ENCODE data around the gene GALNT9. TPM values are rescaled to one million over a fixed set of nuclear protein-coding genes. Genes with fewer than 3 reads are reported as not detected.

The GALNT9 gene
- total RNA-seq, 1 donor from 2014 or later: 2.1 TPM

DNA sequence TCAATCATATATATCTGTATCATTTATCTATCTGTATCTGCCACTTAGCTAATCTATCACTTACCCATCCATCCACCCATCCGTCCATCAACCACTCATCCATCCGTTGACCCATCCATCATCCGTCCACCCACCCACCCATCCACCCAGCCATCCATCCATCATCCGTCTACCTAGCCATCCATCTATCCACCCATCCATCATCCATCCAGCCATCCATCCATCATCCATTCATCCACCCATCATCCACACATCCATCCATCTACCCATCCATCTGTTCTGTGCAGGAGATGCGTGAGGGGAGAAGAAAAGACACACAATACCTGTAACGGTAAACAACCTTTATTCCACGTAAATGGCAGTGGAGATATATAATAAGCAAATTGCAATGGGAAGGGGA is 165.0 kb downstream of the GALNT9 start:
- peaks cover 6% of the 10 kb centered on the region for H3K9me3 ChIP-seq (ENCODE audit: insufficient read depth, low read depth, low read length)
- no peaks in the 10 kb centered on the region for H3K4me1 Mint-ChIP-seq (ENCODE audit: low read depth, unreplicated experiment)
- H4K20me1 ChIP-seq (ENCODE audit: insufficient read depth, low read length): peaks cover 20% of the 10 kb centered on the region
- H3K36me3 Mint-ChIP-seq (ENCODE audit: low read depth, unreplicated experiment): peaks cover 3% of the 10 kb centered on the region
- no peak overlapping the region for H3K27ac ChIP-seq (ENCODE audit: low read depth, low read length)
- H3K27me3 Mint-ChIP-seq (ENCODE audit: low read depth, unreplicated experiment): peaks cover 29% of the 10 kb centered on the region
- DNase-seq (ENCODE audit: low read depth): no peak
- H3K4me1 ChIP-seq (ENCODE audit: insufficient read depth, low read length): peaks cover 11% of the 10 kb centered on the region
- H3K4me2 ChIP-seq (ENCODE audit: low read length): no peak overlapping the region
- peaks cover 5% of the 10 kb centered on the region for H3K9me3 Mint-ChIP-seq (ENCODE audit: unreplicated experiment)
- H3K36me3 ChIP-seq (ENCODE audit: insufficient read depth, low read length): no peaks in the 10 kb centered on the region
- TF ChIP-seq, protein P1, sequence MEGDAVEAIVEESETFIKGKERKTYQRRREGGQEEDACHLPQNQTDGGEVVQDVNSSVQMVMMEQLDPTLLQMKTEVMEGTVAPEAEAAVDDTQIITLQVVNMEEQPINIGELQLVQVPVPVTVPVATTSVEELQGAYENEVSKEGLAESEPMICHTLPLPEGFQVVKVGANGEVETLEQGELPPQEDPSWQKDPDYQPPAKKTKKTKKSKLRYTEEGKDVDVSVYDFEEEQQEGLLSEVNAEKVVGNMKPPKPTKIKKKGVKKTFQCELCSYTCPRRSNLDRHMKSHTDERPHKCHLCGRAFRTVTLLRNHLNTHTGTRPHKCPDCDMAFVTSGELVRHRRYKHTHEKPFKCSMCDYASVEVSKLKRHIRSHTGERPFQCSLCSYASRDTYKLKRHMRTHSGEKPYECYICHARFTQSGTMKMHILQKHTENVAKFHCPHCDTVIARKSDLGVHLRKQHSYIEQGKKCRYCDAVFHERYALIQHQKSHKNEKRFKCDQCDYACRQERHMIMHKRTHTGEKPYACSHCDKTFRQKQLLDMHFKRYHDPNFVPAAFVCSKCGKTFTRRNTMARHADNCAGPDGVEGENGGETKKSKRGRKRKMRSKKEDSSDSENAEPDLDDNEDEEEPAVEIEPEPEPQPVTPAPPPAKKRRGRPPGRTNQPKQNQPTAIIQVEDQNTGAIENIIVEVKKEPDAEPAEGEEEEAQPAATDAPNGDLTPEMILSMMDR (IDR thresholded peaks at IDR 0.05; ENCODE audit: insufficient read depth, low read depth, low read length): no peak
- TF ChIP-seq EZH2 (IDR thresholded peaks at IDR 0.05; ENCODE audit: insufficient read depth, low read length): no peak
- no peak overlapping the region for H3K27ac Mint-ChIP-seq (ENCODE audit: unreplicated experiment)
- FAIRE-seq: no peak
- H3K4me3 ChIP-seq (ENCODE audit: insufficient read depth, low read depth, low read length): no peak overlapping the region
- H3K4me3 Mint-ChIP-seq (ENCODE audit: unreplicated experiment): no peak overlapping the region
- no peak overlapping the region for H2AFZ ChIP-seq (ENCODE audit: low read depth, low read length)
- peaks cover 2% of the 10 kb centered on the region for H3K27me3 ChIP-seq (ENCODE audit: insufficient read depth, low read length)
- H3K79me2 ChIP-seq (ENCODE audit: insufficient read depth, low read length): no peaks in the 10 kb centered on the region
- no peak overlapping the region for H3K9ac ChIP-seq (ENCODE audit: low read length)

DNA sequence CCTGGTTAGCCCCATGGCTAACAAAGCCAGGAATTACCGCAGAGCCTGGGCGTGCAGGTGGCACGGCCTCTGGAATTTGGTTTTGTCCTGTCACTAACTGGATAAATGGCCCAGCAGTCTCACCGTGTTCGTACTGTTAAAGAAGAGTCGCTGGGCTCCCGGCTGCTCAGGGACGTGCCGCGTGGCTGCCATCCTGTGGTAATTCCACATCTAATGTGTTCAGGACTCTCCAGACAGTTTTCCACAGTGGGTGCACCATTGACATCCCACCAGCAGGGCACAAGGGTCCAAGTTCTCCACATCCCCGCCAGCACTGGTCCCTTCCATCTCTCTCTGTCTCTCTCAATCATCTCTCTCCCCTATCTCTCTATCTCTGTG is 165.5 kb downstream of the GALNT9 start:
- no peak overlapping the region for H3K27ac ChIP-seq (ENCODE audit: low read depth, low read length)
- H3K4me3 ChIP-seq (ENCODE audit: insufficient read depth, low read depth, low read length): no peak overlapping the region
- no peak for DNase-seq (ENCODE audit: low read depth)
- peaks cover 2% of the 10 kb centered on the region for H3K27me3 ChIP-seq (ENCODE audit: insufficient read depth, low read length)
- no peaks in the 10 kb centered on the region for H3K79me2 ChIP-seq (ENCODE audit: insufficient read depth, low read length)
- Mint-ChIP-seq H3K4me3 (ENCODE audit: unreplicated experiment) (no peak overlapping the region), H3K9me3 (ENCODE audit: unreplicated experiment) (peaks cover 5% of the 10 kb centered on the region), H3K27ac (ENCODE audit: unreplicated experiment) (no peak overlapping the region), H3K4me1 (ENCODE audit: low read depth, unreplicated experiment) (no peaks in the 10 kb centered on the region), H3K27me3 (ENCODE audit: low read depth, unreplicated experiment) (peaks cover 29% of the 10 kb centered on the region), H3K36me3 (ENCODE audit: low read depth, unreplicated experiment) (peaks cover 3% of the 10 kb centered on the region)
- no peak overlapping the region for H3K4me2 ChIP-seq (ENCODE audit: low read length)
- H3K4me1 ChIP-seq (ENCODE audit: insufficient read depth, low read length): peaks cover 11% of the 10 kb centered on the region
- no peak for FAIRE-seq
- no peaks in the 10 kb centered on the region for H3K36me3 ChIP-seq (ENCODE audit: insufficient read depth, low read length)
- H4K20me1 ChIP-seq (ENCODE audit: insufficient read depth, low read length): peaks cover 20% of the 10 kb centered on the region
- TF ChIP-seq, protein P1 (IDR thresholded peaks at IDR 0.05; ENCODE audit: insufficient read depth, low read depth, low read length): no peak
- no peak for TF ChIP-seq EZH2 (IDR thresholded peaks at IDR 0.05; ENCODE audit: insufficient read depth, low read length)
- H2AFZ ChIP-seq (ENCODE audit: low read depth, low read length): no peak overlapping the region
- peaks cover 6% of the 10 kb centered on the region for H3K9me3 ChIP-seq (ENCODE audit: insufficient read depth, low read depth, low read length)
- no peak overlapping the region for H3K9ac ChIP-seq (ENCODE audit: low read length)

DNA sequence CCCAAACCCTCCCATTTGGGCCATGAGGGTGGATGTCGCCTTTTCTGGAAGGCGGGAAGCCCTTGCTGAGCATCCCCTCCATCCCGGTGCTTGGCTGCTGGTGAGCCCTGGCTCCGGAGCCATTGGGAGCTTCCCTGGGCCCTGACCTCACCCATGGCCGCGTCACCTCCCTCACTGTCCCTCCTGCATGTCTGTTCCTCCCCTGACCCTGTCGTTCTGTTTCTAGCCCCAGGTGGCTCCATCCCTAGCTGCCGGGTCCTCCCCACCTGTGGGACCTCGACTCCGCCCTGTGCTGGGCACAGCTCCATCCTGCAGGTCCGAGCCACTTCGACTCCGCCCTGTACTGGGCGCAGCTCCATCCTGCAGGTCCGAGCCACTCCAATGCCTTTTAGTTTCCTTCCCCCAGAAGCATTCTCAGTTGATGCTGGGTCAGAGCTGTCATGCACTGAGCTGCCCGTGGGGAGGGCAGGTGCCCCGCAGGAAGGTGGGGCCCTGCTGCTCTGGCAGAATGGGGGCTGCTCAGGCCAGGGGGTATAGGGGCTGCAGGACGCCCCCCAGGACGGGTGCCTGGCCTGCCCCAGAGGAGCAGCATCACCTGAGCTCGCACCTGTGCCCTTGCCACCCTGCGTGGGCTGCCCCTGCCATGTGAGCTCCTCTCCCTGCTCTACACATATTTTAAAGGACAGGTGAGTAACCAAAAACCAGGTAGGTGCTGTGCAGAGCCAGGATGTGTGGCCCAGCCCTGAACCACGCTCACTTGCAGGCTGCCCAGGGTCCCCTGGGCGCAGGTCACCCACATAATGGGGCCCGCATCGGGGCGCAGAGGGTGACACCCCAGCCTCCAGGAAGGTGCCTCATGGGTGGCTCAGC is 166.1 kb downstream of the GALNT9 start:
- no peak for FAIRE-seq
- peaks cover 29% of the 10 kb centered on the region for H3K27me3 Mint-ChIP-seq (ENCODE audit: low read depth, unreplicated experiment)

More for the DNA sequence above, 166.1 kb downstream of the GALNT9 start:
- H3K36me3 Mint-ChIP-seq (ENCODE audit: low read depth, unreplicated experiment): peaks cover 3% of the 10 kb centered on the region
- H3K36me3 ChIP-seq (ENCODE audit: insufficient read depth, low read length): no peaks in the 10 kb centered on the region
- no peak overlapping the region for H3K4me3 ChIP-seq (ENCODE audit: insufficient read depth, low read depth, low read length)
- H3K4me1 Mint-ChIP-seq (ENCODE audit: low read depth, unreplicated experiment): no peaks in the 10 kb centered on the region
- peaks cover 20% of the 10 kb centered on the region for H4K20me1 ChIP-seq (ENCODE audit: insufficient read depth, low read length)
- no peak overlapping the region for H3K4me3 Mint-ChIP-seq (ENCODE audit: unreplicated experiment)
- H3K4me1 ChIP-seq (ENCODE audit: insufficient read depth, low read length): peaks cover 11% of the 10 kb centered on the region
- H2AFZ ChIP-seq (ENCODE audit: low read depth, low read length): no peak overlapping the region
- H3K9ac ChIP-seq (ENCODE audit: low read length): no peak overlapping the region
- peak overlapping the region; percentile 51 for H3K4me2 ChIP-seq (ENCODE audit: low read length)
- TF ChIP-seq, protein P1 (IDR thresholded peaks at IDR 0.05; ENCODE audit: insufficient read depth, low read depth, low read length): no peak
- TF ChIP-seq EZH2 (IDR thresholded peaks at IDR 0.05; ENCODE audit: insufficient read depth, low read length): no peak
- H3K27ac Mint-ChIP-seq (ENCODE audit: unreplicated experiment): no peak overlapping the region
- DNase-seq (ENCODE audit: low read depth): no peak
- H3K79me2 ChIP-seq (ENCODE audit: insufficient read depth, low read length): no peaks in the 10 kb centered on the region
- peaks cover 2% of the 10 kb centered on the region for H3K27me3 ChIP-seq (ENCODE audit: insufficient read depth, low read length)
- H3K9me3 ChIP-seq (ENCODE audit: insufficient read depth, low read depth, low read length): peaks cover 6% of the 10 kb centered on the region
- no peak overlapping the region for H3K27ac ChIP-seq (ENCODE audit: low read depth, low read length)
- H3K9me3 Mint-ChIP-seq (ENCODE audit: unreplicated experiment): peaks cover 5% of the 10 kb centered on the region

All from astrocyte (in vitro differentiated cells and primary cell).